Glomerular endothelial cell (primary cell): ENCODE results near the gene IL3. TPM values are rescaled to one million over a fixed set of nuclear protein-coding genes. Genes with fewer than 3 reads are reported as not detected.

Experiments
- DNase-seq: peaks from one replicate; pipeline ENCODE4 v3.0.0-alpha.2; 2011; ENCODE audit warnings: low read depth, low spot score; ENCODE audit errors: extremely low read depth
- total RNA-seq: library from RNA; depleted of rRNA; stranded (reverse); fragments of >200 nt; gene quantifications from 2 replicates; pipeline ENCODE4 v1.2.3, GENCODE V29; 2015

IL3 gene
- total RNA-seq, 1 donor from 2014 or later = not detected

- DNase-seq = no peak
These were observed 35.0 kb upstream of the IL3 start for GRCh38 chr5:132025403-132025971.

DNA sequence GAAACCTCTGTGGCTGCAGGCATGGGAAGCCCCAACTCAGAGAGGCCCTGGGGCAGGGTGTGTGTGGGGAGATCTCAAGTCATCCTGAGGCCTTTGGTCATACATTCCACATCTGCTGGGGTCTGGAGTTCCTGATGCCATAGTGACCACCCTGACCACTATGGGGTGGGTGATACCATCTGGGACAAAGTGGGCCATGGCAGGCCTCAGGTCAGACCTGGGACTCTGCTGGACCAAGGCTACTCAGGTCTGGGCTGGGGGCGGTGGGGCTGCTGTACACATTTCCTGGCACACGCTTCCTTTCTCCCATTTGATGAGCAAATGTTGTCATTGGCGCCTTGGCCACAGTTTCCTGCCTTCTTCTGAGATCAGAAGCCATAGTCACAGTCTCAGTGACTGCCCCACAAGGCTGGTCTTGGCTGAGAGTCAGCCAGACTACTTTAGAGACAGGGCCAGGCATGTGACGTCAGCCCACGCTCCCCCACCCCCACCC lies 33.9 kb upstream of the IL3 start:
- DNase-seq = no peak

- DNase-seq = no peak
These were observed 33.4 kb upstream of the IL3 start for GRCh38 chr5:132027027-132027426.

DNA sequence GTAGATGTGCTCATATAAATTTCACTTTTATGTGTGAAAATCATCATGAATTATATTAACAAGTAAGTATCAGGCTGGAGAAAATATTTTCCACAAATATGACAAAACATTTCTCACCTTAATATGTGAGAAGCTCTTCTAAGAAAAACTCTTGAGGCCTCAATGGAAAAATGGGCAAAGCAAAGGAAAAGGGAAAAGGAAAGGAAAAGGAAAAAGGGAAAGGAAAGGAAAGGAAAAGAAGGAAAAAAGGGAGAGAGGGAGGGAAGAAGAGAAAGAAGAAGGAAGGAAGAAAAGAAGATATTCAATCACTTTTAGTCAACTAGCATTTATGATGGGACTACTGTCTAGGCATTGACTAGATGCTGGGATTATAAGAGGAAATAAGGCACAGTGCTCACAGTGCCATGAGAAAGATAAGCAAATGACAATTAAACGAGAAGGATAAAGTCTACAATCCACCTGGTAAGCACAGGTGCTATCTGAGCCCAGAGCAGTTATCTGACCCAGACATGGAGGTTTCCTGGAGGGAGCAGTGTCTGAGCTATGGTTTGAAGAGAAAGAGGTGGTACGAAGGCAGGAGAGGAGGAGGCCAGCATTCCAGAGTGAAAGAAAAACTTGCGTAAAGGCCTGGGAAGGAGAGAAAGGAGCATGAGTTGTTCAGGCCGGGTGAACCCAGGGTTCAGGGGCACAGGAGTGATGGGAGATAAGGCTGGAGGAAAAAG lies 30.7 kb upstream of the IL3 start:
- no peak for DNase-seq

GRCh38 chr5:132030610-132031009 lies 29.8 kb upstream of the IL3 start:
- no peak for DNase-seq

DNA sequence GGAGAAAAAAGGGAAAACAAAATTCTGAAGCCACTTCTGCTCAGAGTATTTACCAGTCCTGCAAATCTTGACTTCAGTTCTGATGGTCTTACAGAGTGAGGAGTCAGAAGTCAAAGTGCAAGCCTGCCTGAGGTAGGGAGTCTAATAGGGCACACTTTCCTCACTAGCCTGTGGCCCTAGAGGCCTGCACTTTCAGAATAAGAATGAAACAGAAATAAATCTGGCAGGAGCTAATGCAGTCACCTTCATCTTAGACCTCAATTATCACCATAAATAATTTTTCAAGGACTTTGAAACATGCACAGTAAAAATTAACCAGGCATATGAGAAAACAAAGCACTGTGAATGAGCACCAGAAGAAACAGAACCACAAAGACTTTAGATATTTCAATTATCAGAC lies 28.3 kb upstream of the IL3 start:
- no peak for DNase-seq

DNA sequence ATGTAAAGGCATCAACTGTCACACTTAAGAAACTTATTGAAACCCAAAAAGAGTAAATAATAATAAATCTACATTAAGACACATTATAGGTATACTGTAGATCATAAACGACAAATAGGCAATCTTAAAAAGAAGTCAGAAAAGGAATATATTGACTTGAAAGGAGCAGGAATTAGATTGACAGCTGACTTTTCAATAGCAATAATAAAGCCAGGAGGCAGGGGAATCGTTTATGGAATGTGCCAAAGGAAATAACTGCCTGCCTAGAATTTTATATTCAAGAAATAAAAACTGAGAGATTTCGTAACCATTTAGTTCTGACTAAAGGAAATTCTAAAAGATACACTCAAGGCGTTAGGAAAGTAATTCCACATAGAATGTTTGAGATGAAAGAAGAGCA lies 27.3 kb upstream of the IL3 start:
- DNase-seq = no peak

GRCh38 chr5:132037353-132037752 lies 23.1 kb upstream of the IL3 start:
- DNase-seq = no peak

GRCh38 chr5:132044207-132044606 lies 16.2 kb upstream of the IL3 start:
- DNase-seq = no peak

DNA sequence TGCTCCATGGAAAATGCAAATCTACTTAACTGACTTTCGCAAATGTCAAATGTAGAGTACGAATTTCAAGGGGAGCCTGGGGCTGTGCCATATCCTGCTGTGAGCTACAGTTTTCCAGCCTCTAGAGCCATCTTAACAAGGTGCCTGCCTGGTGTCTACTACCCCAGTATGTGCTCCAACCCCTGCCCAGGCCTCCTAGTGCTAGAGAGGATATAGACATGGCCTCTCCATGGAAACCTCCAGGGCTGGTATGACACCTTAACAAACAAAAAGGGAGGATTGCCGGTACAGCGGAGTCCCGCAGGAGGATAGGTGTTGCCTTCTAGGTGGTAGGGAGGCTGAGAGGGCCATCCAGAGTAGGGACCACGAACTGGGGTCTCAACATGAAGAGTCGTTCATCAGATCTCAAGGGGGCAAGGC lies 13.6 kb upstream of the IL3 start:
- DNase-seq = no peak

DNA sequence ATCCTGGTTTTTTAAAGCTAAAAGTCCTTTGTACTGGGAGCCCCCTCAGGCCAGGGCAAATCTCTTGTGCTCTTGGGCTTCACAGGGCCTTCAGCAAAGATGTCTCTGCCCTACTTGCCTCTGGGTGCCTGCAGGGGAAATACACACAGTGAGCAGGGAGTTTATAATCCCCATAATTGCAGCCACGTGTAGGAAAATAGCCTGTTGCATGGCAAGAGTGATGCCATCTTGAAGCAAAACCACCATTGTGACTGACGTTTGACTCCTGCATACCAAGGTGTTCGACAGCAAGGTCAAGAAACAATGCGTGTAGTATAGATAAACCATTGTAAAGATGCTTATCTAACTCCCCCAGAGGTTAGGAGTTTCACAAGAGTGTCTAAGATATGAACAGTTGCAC lies 11.4 kb upstream of the IL3 start:
- no peak for DNase-seq

DNA sequence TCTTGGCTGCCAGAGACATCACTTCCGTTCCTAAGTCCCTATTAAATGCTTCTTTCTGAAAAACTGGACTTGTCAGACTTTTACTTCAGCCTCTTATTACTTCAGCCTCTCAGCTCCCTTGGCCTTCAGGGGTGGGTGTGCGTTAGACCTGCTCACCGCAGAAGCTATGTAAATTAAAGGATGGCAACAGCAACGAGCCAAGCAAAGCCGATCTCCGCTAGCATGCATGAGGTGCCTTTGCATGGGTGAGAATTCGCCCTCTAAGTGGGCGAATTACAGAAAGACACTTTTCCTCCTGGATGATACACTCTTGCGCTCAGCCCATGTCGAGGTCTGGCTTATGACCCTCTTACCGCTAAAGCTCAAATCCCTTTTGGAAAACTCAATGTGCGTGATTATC lies 10.9 kb upstream of the IL3 start:
- no peak for DNase-seq

GRCh38 chr5:132050136-132050535 lies 10.3 kb upstream of the IL3 start:
- no peak for DNase-seq

DNA sequence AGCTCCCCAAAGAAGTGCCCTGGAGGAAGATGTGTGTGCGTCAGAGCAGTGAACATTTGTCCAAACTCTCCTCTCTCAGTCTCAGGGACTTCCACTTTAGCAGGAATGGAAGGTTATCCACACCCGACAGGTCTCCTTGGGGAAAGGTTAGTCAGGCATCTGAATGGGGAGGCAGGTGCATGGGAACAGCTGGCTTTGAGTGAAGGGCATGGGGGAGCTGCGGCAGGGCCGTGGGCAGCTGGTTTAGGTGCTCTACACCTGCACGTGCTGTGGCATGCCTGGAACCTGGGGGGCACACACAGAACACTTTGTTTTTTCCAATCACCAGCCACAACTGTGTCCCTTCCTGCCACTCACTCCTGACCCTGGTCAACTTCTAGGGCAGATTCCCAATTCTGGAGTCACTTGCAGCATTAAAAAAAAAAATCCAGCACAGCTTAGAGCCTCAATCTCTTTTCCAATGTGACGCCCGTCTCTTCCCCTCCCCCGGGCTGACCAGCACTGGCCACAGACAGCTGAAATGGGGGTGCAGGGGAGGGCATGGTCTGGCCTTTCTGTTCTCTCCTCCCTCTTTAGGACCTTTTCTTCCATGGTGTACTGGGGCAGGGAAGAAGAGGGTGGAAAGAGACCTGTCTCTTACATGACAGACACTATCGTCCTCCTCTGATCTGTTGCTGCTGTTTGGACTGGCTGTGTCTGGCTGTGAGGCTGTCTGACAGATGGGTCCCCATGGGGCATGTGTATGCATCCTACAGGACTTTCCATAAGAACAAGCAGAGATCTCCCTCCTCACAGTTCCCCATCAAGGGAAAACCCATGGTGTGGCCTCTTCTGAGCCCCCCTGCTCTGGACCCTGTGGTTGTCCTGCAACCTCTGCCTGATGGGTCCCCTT lies 9.5 kb upstream of the IL3 start:
- DNase-seq = no peak

GRCh38 chr5:132052520-132052919 lies 7.9 kb upstream of the IL3 start:
- no peak for DNase-seq

GRCh38 chr5:132053483-132053882 lies 7.0 kb upstream of the IL3 start:
- no peak for DNase-seq

GRCh38 chr5:132054031-132054696 lies 6.3 kb upstream of the IL3 start:
- no peak for DNase-seq

DNA sequence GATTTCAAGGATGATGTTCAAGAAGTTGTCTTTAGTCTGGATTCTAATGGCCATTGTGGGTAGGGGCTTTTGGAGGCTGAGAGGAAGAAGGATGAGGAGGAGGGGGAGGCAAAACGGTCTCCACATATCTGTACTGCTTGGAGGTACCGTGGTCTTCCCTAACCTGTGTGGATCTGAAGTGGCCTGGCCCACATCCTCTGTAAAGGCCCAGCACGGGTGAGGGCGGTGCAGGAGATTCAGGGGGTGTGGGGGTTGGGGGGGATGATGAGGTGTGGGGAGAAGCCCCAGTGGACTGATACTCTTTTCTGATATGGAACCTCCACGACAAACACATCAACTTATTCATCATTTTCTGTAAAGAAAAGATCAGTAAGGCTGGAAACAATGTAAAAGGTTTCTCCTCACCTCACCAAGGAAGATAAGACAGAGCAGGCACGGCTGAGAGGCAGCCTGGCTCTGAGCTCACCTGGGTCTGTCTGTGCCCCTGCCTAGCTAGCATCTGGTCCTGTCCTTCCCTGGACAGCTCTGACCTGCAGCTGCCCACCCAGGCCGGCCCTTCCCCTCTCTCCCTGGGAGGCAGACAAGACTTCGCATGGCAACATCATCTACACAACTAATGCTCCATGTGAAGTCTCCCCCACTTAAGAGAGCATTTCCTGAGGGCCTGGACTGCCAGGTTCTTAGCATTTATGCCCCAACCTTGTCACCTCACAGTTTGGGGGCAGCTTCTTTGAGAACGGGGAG lies 5.6 kb upstream of the IL3 start:
- no peak for DNase-seq

DNA sequence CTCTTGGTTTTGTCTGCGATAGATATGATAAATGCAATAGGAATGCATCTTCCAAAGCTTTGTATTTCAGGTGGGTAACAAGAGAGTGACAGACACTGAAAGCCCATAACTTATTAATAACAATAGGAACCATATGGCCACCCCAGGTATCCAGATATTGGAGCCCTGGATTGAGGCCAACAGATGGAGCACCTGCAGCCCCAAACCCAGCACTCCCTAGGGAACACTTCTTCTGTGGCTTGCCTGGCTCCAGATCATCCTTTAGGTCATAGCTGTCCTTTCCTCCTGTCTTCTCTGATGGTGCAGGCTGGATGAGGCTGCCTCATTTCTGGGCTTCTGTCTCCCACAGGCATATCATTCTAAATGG lies 5.0 kb upstream of the IL3 start:
- no peak for DNase-seq

DNA sequence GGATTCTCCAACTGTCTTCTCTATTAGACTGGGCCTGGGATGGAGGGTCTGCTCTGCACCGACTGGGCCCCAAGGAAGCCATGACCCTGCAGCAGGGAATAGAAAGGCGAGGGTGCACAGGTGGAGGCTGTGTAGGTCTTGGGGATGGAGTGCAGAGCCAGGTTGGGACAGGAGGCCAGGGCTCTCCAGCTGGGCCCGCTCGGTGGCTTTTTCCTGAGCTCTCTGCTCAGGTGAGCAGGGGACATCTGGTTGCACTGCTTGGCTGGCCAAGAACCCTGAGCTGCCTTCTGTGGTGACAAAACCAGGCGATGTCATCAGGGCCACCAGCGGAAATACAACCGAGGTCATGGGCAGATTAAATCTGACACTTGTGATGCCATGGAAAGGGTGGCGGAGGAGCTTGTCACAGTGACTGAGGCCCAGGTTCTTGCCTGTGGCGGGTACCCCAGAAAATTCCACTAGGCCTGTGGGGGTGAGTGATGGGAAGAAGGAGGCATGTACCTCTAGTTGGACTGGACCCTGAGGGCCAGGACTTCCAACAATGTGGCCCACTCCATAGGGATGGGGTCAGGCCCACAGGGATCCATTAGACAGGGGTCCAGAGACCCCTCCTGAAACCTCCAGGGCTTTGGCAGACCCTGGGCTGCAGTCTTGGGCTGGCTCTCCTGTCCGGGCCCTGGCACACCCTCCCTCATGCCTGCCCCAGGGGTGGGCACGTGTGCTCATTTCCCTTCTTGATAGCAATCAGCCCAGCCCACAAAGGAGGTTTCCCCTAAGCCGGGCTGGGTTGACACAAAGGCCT lies 4.4 kb upstream of the IL3 start:
- no peak for DNase-seq
